GM21717 (cell line): Measurements from ENCODE around the gene STEAP4.

Experiments used
- ATAC-seq: cut with Tn5 transposase; IDR thresholded peaks from one replicate; pipeline ENCODE4 v1.9.1; 2021; ENCODE audit warnings: mild to moderate bottlenecking, moderate library complexity; ENCODE audit not compliant: unreplicated experiment

Gene STEAP4

GRCh38 chr7:88224601-88225275 is 82.0 kb downstream of the STEAP4 start:
- no peak for ATAC-seq

- no peak for ATAC-seq
Observed at GRCh38 chr7:88223265-88223664, 83.4 kb downstream of the STEAP4 start.
